Measurements from ENCODE around the gene ADSL.

GRCh38 chr22:40346185-40347118, at the start of gene ADSL:
- TF ChIP-seq CTCF (conservative IDR thresholded peaks at IDR 0.05) = no peak
- peak; percentile 59 for TF ChIP-seq ZFX (IDR thresholded peaks at IDR 0.05)

Data from C4-2B (cell line).